ENCODE measurements around the gene NR2F6. TPM values are rescaled to one million over a fixed set of nuclear protein-coding genes. Genes with fewer than 3 reads are reported as not detected.

The NR2F6 gene
- total and polyA plus RNA-seq, 4 donors = 26.1 to 65.5 (median 27.4) TPM

- Histone ChIP-seq H3K4me3 (no peak overlapping the region), H3K9ac (ENCODE audit: insufficient read depth in 1 of 2, low read length in 2 of 2) (no peak overlapping the region), H3K9me3 (ENCODE audit: control insufficient read depth in 4 of 4, insufficient read depth in 3 of 4, low read length in 3 of 4) (peaks cover 0 to 5% (median 0%) of the 10 kb centered on the region in 4 donors), H3K27ac (ENCODE audit: low read depth in 1 of 2, low read length in 1 of 2) (no peak overlapping the region), H3K36me3 (ENCODE audit: control insufficient read depth in 4 of 4, insufficient read depth in 4 of 4, low read length in 4 of 4) (peaks cover 0 to 8% (median 0%) of the 10 kb centered on the region in 4 donors), H3K4me1 (ENCODE audit: control insufficient read depth in 5 of 5, insufficient read depth in 5 of 5, low read length in 5 of 5) (peaks cover 0 to 6% (median 0%) of the 10 kb centered on the region in 5 donors), H3K27me3 (ENCODE audit: control insufficient read depth in 3 of 3, insufficient read depth in 3 of 3, low read length in 2 of 3) (no peaks in the 10 kb centered on the region)
- DNase-seq (no peak), ATAC-seq (ENCODE audit: insufficient read depth, low FRiP score) (no peak)
- TF ChIP-seq CTCF (IDR thresholded peaks at IDR 0.05; ENCODE audit: control extremely low read depth, extremely low read depth) = no peak
- 68 to 70% methylated on average over 1 of the region's 1 CpG for WGBS, 2 donors
Observed at GRCh38 chr19:17259934-17260333, 14.2 kb upstream of the NR2F6 start.

GRCh38 chr19:17259118-17259780 lies 13.5 kb upstream of the NR2F6 start:
- H3K4me3 ChIP-seq = no peak overlapping the region
- no peak overlapping the region for H3K9ac ChIP-seq (ENCODE audit: insufficient read depth in 1 of 2, low read length in 2 of 2)
- no peak for TF ChIP-seq CTCF (IDR thresholded peaks at IDR 0.05; ENCODE audit: control extremely low read depth, extremely low read depth)
- DNase-seq (no peak), ATAC-seq (ENCODE audit: insufficient read depth, low FRiP score) (no peak)
- 94 to 95% methylated on average over 9 of the region's 9 CpGs for WGBS, 2 donors
- no peaks in the 10 kb centered on the region for H3K27me3 ChIP-seq (ENCODE audit: control insufficient read depth in 3 of 3, insufficient read depth in 3 of 3, low read length in 2 of 3)
- peaks cover 0 to 8% (median 0%) of the 10 kb centered on the region in 4 donors for H3K36me3 ChIP-seq (ENCODE audit: control insufficient read depth in 4 of 4, insufficient read depth in 4 of 4, low read length in 4 of 4)
- H3K27ac ChIP-seq (ENCODE audit: low read depth in 1 of 2, low read length in 1 of 2) = no peak overlapping the region
- peaks cover 0 to 6% (median 0%) of the 10 kb centered on the region in 5 donors for H3K4me1 ChIP-seq (ENCODE audit: control insufficient read depth in 5 of 5, insufficient read depth in 5 of 5, low read length in 5 of 5)
- H3K9me3 ChIP-seq (ENCODE audit: control insufficient read depth in 4 of 4, insufficient read depth in 3 of 4, low read length in 3 of 4) = peaks cover 0 to 5% (median 0%) of the 10 kb centered on the region in 4 donors

- Histone ChIP-seq H3K4me1 (ENCODE audit: control insufficient read depth in 5 of 5, insufficient read depth in 5 of 5, low read length in 5 of 5) (peaks cover 0 to 6% (median 0%) of the 10 kb centered on the region in 5 donors), H3K4me3 (no peak overlapping the region), H3K9me3 (ENCODE audit: control insufficient read depth in 4 of 4, insufficient read depth in 3 of 4, low read length in 3 of 4) (peaks cover 0 to 5% (median 0%) of the 10 kb centered on the region in 4 donors), H3K9ac (ENCODE audit: insufficient read depth in 1 of 2, low read length in 2 of 2) (no peak overlapping the region), H3K36me3 (ENCODE audit: control insufficient read depth in 4 of 4, insufficient read depth in 4 of 4, low read length in 4 of 4) (peaks cover 0 to 9% (median 0%) of the 10 kb centered on the region in 4 donors), H3K27me3 (ENCODE audit: control insufficient read depth in 3 of 3, insufficient read depth in 3 of 3, low read length in 2 of 3) (no peaks in the 10 kb centered on the region), H3K27ac (ENCODE audit: low read depth in 1 of 2, low read length in 1 of 2) (no peak overlapping the region)
- WGBS, 2 donors = 86 to 91% methylated on average over 3 of the region's 3 CpGs
- TF ChIP-seq CTCF (IDR thresholded peaks at IDR 0.05; ENCODE audit: control extremely low read depth, extremely low read depth) = no peak
- ATAC-seq (ENCODE audit: insufficient read depth, low FRiP score) (no peak), DNase-seq (no peak)
Observed at GRCh38 chr19:17256130-17256529, 10.4 kb upstream of the NR2F6 start.
